HCT116 (cell line): ENCODE measurements around the gene SLC25A12. TPM values are rescaled to one million over a fixed set of nuclear protein-coding genes. Genes with fewer than 3 reads are reported as not detected.

Source experiments
- ATAC-seq: fragments of 200-7000 bp; cut with Tn5 transposase; 2 replicates; pipeline ENCODE4 v1.9.1; 2020; ENCODE audit warnings: mild to moderate bottlenecking, moderate library complexity
- BruUV-seq: library from RNA; stranded (reverse); fragments of 400-500 nt; replicated peaks from 2 replicates; lab custom pipeline; 2021; lab: Mats Ljungman, UMichigan
- CTCF ChIA-PET: fragments of 300-600 bp; sonication (Branson Sonifier 250); formaldehyde crosslinking; loops from one replicate; lab custom pipeline; 2021; ENCODE audit warnings: antibody characterized with exemption; lab: Charles Lee
- POLR2A ChIA-PET: fragments of 300-600, 350-600 bp; sonication (Branson Sonifier 250); formaldehyde crosslinking; loops from one replicate; lab custom pipeline; 2021; ENCODE audit warnings: antibody characterized with exemption; lab: Charles Lee
- RAD21 ChIA-PET, 2 experiments: fragments of 300-600 bp; sonication (Branson Sonifier 250); formaldehyde crosslinking; loops; one replicate each; lab custom pipeline; 2023; ENCODE audit warnings: low total read pairs in 2 of 2; ENCODE audit not compliant: uncharacterized antibody in 2 of 2, unreplicated experiment in 2 of 2, low non-redundant PET in 1 of 2; lab: Charles Lee
- DNase-seq: peaks from one replicate; pipeline ENCODE4 v3.0.0-alpha.2; 2010; ENCODE audit warnings: low read depth, low spot score
- H2AFZ ChIP-seq: fragments of 200-600 bp; shearing (Covaris generic), sonication (generic); 2 replicates; pipeline ENCODE4 v1.6.1; 2017; ENCODE audit warnings: low read depth, mixed run types, mixed read lengths, antibody characterized with exemption, low read length; ENCODE audit not compliant: poor library complexity, severe bottlenecking
- H3K27ac ChIP-seq: 2 replicates; pipeline ENCODE4 v1.5.1; 2012; ENCODE audit warnings: low read depth, low read length
- H3K27me3 ChIP-seq: fragments of 200-600 bp; sonication (generic); 2 replicates; pipeline ENCODE4 v1.6.1; 2016; ENCODE audit warnings: mixed run types, low read length, mixed read lengths; ENCODE audit not compliant: insufficient read depth
- H3K36me3 ChIP-seq, 2 experiments: fragments of 200-500 bp in 1 of 2; fragments of 200-600 bp in 1 of 2; sonication (Bioruptor generic) in 1 of 2; sonication (generic) in 1 of 2; 2 replicates each; pipeline versions ENCODE4 v1.5.1 to v1.6.1; 2014 to 2016; ENCODE audit warnings: low read length in 2 of 2, inconsistent platforms in 1 of 2, mixed read lengths in 1 of 2, mixed run types in 1 of 2; ENCODE audit not compliant: insufficient read depth in 2 of 2, control insufficient read depth in 1 of 2
- H3K4me1 ChIP-seq, 2 experiments: fragments of 200-600 bp in 1 of 2; sonication (generic) in 1 of 2; 2 replicates each; pipeline versions ENCODE4 v1.5.1 to v1.6.1; 2012 to 2017; ENCODE audit warnings: low read length in 2 of 2, inconsistent platforms in 1 of 2, mild to moderate bottlenecking in 1 of 2, mixed read lengths in 1 of 2, mixed run types in 1 of 2, moderate library complexity in 1 of 2; ENCODE audit not compliant: insufficient read depth in 2 of 2, control insufficient read depth in 1 of 2
- H3K4me2 ChIP-seq: fragments of 200-600 bp; sonication (generic); 2 replicates; pipeline ENCODE4 v1.6.1; 2017; ENCODE audit warnings: mixed run types, low read length, mixed read lengths
- H3K4me3 ChIP-seq, 2 experiments: fragments of 200-600 bp in 1 of 2; sonication (generic) in 1 of 2; replicated peaks in 1 of 2; 2 replicates each; pipeline ENCODE4 v1.5.1; 2011 to 2016; ENCODE audit warnings: low read length in 2 of 2, control low read depth in 1 of 2, low read depth in 1 of 2, mild to moderate bottlenecking in 1 of 2, mixed read lengths in 1 of 2, mixed run types in 1 of 2
- H3K79me2 ChIP-seq: fragments of 200-600 bp; sonication (generic); 2 replicates; pipeline ENCODE4 v1.6.1; 2017; ENCODE audit warnings: mild to moderate bottlenecking, mixed run types, low read length, moderate library complexity, mixed read lengths; ENCODE audit not compliant: insufficient read depth
- H3K9ac ChIP-seq: fragments of 200-600 bp; sonication (generic); 2 replicates; pipeline ENCODE4 v1.6.1; 2016; ENCODE audit warnings: low read length, mixed read lengths
- H3K9me2 ChIP-seq: fragments of 200-600 bp; sonication (generic), shearing (Covaris generic); 2 replicates; pipeline ENCODE4 v1.6.1; 2017; ENCODE audit warnings: mixed run types, mild to moderate bottlenecking, moderate library complexity; ENCODE audit not compliant: insufficient read depth
- H3K9me3 ChIP-seq, 2 experiments: fragments of 200-500 bp in 1 of 2; fragments of 200-600 bp in 1 of 2; sonication (Bioruptor generic) in 1 of 2; sonication (generic) in 1 of 2; 2 replicates each; pipeline ENCODE4 v1.6.1; 2014 to 2017; ENCODE audit warnings: low read length in 2 of 2, mixed read lengths in 2 of 2, inconsistent platforms in 1 of 2, low read depth in 1 of 2, mild to moderate bottlenecking in 1 of 2, mixed run types in 1 of 2, moderate library complexity in 1 of 2; ENCODE audit not compliant: control insufficient read depth in 1 of 2, insufficient read depth in 1 of 2
- H4K20me1 ChIP-seq: fragments of 200-600 bp; sonication (generic), shearing (Covaris generic); 2 replicates; pipeline ENCODE4 v1.6.1; 2017; ENCODE audit warnings: mixed run types, mild to moderate bottlenecking, moderate library complexity; ENCODE audit not compliant: insufficient read depth
- EZH2phosphoT487 ChIP-seq: fragments of 200-600 bp; IDR thresholded peaks from 2 replicates; pipeline ENCODE4 v1.6.1; 2018; ENCODE audit warnings: antibody characterized with exemption, borderline replicate concordance
- POLR2AphosphoS5 ChIP-seq: IDR thresholded peaks from 2 replicates; pipeline ENCODE4 v1.6.1; 2011; ENCODE audit warnings: mild to moderate bottlenecking, low read depth, low read length, moderate library complexity
- SP1 ChIP-seq: IDR thresholded peaks from 2 replicates; pipeline ENCODE4 v1.6.1; 2012; ENCODE audit warnings: low read depth
- TCF7L2 ChIP-seq: IDR thresholded peaks from 2 replicates; pipeline ENCODE4 v1.7.0; 2011; ENCODE audit warnings: borderline replicate concordance, inconsistent platforms; ENCODE audit not compliant: insufficient read depth, insufficient read length; ENCODE audit errors: extremely low read depth
- ZFX ChIP-seq: fragments of 450-650 bp; IDR thresholded peaks from 2 replicates; pipeline ENCODE4 v1.6.1; 2017
- intact Hi-C: fragments of 100-400 bp; cut with micrococcal nuclease; formaldehyde crosslinking; loops from 2 replicates; pipeline ENCODE4 v1.10.0; 2022
- total RNA-seq: library from RNA; stranded (reverse); gene quantifications from one replicate; pipeline ENCODE4 v1.2.1, GENCODE V29; 2021; ENCODE audit not compliant: unreplicated experiment
- TF ChIP-seq, protein P1 (sequence below): IDR thresholded peaks from 2 replicates; pipeline ENCODE4 v1.6.1; 2012
- TF ChIP-seq, protein P2 (sequence below): IDR thresholded peaks from 2 replicates; pipeline ENCODE4 v1.6.1; 2012; ENCODE audit warnings: low read depth

SLC25A12 gene
- total RNA-seq, 1 experiment from 2014 or later, result 16.0 TPM

DNA sequence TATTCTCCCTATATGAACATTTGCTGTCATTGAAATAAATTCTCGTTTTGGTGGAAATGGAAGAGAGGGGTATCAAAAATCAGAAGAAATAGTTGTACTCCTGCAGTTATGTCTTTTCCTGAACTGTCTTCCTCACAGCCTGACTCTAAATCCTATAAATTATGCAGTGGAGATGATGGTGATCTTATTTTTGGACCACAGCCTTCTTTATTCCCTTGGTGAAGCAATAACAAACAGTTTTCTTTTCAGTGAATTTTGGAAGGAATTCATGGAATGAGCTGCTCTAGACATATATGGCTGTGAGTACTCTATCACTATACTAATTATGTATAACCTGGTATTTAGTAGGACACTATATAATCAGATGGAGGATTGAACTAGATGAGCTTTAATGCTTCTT, 1.7 kb upstream of the SLC25A12 start:
- H3K27me3 ChIP-seq, result no peaks in the 10 kb centered on the region
- no peak overlapping the region for H3K9ac ChIP-seq
- no peak overlapping the region for H2AFZ ChIP-seq
- no peak overlapping the region for H3K4me3 ChIP-seq
- H3K4me1 ChIP-seq, result peaks cover 8 to 17% of the 10 kb centered on the region in 2 experiments; a peak in 3 of 4 replicates
- H3K9me3 ChIP-seq, result no peaks in the 10 kb centered on the region
- peaks cover 10% of the 10 kb centered on the region for H3K79me2 ChIP-seq
- ChIA-PET RAD21 (no interaction called here), CTCF (no interaction called here), POLR2A (no interaction called here)
- H3K9me2 ChIP-seq, result no peaks in the 10 kb centered on the region
- ATAC-seq, result no peak
- no peaks in the 10 kb centered on the region for H3K36me3 ChIP-seq
- H3K27ac ChIP-seq, result no peak overlapping the region
- no peak overlapping the region for H3K4me2 ChIP-seq
- TF ChIP-seq EZH2phosphoT487, result no peak
- TF ChIP-seq TCF7L2, result no peak
- TF ChIP-seq, protein P1, sequence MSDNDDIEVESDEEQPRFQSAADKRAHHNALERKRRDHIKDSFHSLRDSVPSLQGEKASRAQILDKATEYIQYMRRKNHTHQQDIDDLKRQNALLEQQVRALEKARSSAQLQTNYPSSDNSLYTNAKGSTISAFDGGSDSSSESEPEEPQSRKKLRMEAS, result no peak
- TF ChIP-seq SP1, result no peak
- no peak for TF ChIP-seq POLR2AphosphoS5
- DNase-seq, result no peak
- BruUV-seq, result no TSS peak
- no peaks in the 10 kb centered on the region for H4K20me1 ChIP-seq
- intact Hi-C loops, result no loop called here

DNA sequence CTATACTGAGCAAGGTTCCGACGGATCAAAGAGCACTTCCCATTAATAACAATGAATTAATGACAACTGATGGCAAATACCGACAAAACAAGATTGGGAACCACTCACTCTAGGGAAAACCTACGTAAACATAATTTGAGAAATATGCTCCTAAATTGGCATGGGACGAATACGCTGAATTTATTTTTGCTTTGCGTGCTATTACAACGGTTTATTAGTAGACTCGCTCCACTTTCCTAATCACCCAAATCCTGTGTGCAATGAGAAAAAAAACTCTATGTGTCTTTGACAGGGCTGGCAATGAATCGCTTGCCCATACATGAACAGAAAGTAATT, 536 bp upstream of the SLC25A12 start:
- TSS peak; percentile 36 for BruUV-seq
- H3K27me3 ChIP-seq, result no peaks in the 10 kb centered on the region
- intact Hi-C loops, result loop anchor here (1.0 kb wide), 1 partner anchor 28 kb away; the partner anchor contains the start of gene HAT1
- ATAC-seq (no peak), DNase-seq (no peak)
- peak; percentile 42 for TF ChIP-seq ZFX
- TF ChIP-seq, protein P2, sequence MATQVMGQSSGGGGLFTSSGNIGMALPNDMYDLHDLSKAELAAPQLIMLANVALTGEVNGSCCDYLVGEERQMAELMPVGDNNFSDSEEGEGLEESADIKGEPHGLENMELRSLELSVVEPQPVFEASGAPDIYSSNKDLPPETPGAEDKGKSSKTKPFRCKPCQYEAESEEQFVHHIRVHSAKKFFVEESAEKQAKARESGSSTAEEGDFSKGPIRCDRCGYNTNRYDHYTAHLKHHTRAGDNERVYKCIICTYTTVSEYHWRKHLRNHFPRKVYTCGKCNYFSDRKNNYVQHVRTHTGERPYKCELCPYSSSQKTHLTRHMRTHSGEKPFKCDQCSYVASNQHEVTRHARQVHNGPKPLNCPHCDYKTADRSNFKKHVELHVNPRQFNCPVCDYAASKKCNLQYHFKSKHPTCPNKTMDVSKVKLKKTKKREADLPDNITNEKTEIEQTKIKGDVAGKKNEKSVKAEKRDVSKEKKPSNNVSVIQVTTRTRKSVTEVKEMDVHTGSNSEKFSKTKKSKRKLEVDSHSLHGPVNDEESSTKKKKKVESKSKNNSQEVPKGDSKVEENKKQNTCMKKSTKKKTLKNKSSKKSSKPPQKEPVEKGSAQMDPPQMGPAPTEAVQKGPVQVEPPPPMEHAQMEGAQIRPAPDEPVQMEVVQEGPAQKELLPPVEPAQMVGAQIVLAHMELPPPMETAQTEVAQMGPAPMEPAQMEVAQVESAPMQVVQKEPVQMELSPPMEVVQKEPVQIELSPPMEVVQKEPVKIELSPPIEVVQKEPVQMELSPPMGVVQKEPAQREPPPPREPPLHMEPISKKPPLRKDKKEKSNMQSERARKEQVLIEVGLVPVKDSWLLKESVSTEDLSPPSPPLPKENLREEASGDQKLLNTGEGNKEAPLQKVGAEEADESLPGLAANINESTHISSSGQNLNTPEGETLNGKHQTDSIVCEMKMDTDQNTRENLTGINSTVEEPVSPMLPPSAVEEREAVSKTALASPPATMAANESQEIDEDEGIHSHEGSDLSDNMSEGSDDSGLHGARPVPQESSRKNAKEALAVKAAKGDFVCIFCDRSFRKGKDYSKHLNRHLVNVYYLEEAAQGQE, result no peak
- H4K20me1 ChIP-seq, result no peaks in the 10 kb centered on the region
- peaks cover 0 to 6% of the 10 kb centered on the region in 2 experiments; a peak in 1 of 4 replicates for H3K36me3 ChIP-seq
- peak overlapping the region; percentile 24 for H2AFZ ChIP-seq
- ChIA-PET POLR2A (interaction anchor here (0.8 to 2.2 kb wide), 3 partner anchors 15 to 28 kb away, joined by 3 to 7 read pairs (median 4); partner anchors contain the start of gene HAT1), RAD21 (no interaction called here), CTCF (interaction anchor here (1.0 kb wide), 1 partner anchor 18 kb away, joined by 3 read pairs; no protein-coding TSS in a partner anchor)
- H3K4me3 ChIP-seq, result peak overlapping the region; percentile 95 to 100
- H3K9ac ChIP-seq, result peak overlapping the region; percentile 83
- H3K9me2 ChIP-seq, result no peaks in the 10 kb centered on the region
- H3K4me1 ChIP-seq, result peaks cover 8 to 17% of the 10 kb centered on the region in 2 experiments; a peak in 3 of 4 replicates
- H3K9me3 ChIP-seq, result no peaks in the 10 kb centered on the region
- peaks cover 10% of the 10 kb centered on the region for H3K79me2 ChIP-seq
- peak overlapping the region; percentile 96 for H3K4me2 ChIP-seq
- H3K27ac ChIP-seq, result peak overlapping the region; percentile 43
